GM12873 (cell line): ENCODE results near the gene SPOCK3.

Experiments
- TF ChIP-seq, protein P1 (sequence below): IDR thresholded peaks from 2 replicates; pipeline ENCODE4 v1.5.1; 2012; ENCODE audit warnings: low read depth, mild to moderate bottlenecking, moderate library complexity, low read length, control low read depth; ENCODE audit not compliant: insufficient read depth; ENCODE audit errors: missing control alignments

Gene SPOCK3

DNA sequence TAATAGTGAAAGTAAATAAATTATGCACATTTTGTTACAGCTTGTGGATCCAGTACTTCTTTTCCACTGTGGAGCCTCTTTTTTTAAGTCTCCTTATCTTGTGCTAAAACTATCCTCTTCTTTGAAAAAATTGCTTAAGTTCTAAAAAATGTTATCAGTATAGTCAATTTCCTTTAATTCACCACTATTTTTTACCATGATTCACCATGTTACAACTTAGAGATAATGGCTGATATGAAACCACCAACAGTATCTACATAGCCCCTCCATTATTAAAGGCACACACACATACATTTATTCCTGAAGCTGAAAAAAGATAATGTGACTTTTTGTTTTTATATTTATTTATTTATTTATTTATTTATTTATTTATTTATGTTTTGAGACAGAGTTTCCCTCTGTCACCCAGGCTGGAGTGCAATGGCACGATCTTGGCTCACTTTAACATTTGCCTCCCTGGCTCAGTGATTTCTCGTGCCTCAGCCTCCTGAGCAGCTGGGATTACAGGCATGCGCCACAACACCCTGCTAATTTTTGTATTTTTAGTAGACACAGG lies 243.2 kb downstream of the SPOCK3 start:
- TF ChIP-seq, protein P1, sequence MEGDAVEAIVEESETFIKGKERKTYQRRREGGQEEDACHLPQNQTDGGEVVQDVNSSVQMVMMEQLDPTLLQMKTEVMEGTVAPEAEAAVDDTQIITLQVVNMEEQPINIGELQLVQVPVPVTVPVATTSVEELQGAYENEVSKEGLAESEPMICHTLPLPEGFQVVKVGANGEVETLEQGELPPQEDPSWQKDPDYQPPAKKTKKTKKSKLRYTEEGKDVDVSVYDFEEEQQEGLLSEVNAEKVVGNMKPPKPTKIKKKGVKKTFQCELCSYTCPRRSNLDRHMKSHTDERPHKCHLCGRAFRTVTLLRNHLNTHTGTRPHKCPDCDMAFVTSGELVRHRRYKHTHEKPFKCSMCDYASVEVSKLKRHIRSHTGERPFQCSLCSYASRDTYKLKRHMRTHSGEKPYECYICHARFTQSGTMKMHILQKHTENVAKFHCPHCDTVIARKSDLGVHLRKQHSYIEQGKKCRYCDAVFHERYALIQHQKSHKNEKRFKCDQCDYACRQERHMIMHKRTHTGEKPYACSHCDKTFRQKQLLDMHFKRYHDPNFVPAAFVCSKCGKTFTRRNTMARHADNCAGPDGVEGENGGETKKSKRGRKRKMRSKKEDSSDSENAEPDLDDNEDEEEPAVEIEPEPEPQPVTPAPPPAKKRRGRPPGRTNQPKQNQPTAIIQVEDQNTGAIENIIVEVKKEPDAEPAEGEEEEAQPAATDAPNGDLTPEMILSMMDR = no peak

DNA sequence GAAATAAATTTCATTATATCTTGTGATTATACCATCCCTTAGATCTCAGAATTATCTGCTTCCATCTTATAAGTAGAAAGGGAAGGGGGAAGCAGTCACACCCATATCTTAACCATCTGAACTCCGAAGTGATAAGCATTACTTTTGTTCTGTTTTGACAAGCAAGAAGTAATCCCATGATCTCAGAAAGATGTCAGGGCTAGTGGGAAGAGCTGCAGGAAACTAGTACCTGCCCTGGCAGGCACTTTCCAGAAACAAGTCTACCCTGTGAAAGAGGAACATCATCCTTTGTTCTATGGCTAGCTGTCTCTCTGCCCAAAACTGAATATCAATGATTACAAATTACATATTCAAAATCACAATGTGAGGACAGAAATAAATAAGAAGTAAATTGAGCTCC lies 244.4 kb downstream of the SPOCK3 start:
- TF ChIP-seq, protein P1 = no peak

DNA sequence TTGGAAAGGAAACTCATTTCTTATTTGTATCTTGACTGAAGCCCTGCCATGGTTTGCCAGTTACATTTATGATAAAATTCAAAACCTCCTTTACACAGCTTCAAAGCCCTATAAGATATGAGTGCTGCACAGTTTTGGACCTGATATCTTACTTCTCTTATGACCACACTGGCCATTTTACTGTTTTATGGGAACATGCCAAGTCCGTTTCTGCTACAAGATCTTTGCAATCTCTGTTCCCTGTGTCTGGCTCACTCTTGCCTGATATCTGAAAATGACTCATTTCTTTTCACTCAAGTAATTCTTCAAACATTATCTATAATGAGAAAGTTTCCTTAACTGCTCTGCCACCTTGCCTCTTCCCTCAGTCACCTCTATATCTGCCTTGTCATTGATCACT lies 247.3 kb downstream of the SPOCK3 start:
- TF ChIP-seq, protein P1 = no peak

DNA sequence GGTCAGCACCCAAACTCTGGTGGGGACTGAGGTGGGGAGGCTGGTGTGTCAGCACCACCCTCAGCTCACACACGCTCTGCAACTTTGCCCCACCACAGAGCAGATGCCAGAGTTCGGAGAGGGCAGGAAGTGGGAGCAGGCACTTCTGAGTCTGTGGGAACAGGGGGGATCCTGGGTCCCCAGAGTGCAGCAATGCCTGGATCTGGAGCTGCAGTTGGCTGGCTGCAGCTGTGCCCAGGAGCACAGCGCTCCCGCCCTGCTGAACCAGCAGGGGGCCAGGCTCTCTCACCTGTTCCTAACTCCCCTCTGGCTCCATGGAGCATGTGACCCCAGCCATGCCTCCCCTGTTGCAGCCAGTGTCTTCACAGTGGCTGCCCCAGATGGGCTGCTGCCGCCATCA lies 252.4 kb downstream of the SPOCK3 start:
- TF ChIP-seq, protein P1 = peak; percentile 27

DNA sequence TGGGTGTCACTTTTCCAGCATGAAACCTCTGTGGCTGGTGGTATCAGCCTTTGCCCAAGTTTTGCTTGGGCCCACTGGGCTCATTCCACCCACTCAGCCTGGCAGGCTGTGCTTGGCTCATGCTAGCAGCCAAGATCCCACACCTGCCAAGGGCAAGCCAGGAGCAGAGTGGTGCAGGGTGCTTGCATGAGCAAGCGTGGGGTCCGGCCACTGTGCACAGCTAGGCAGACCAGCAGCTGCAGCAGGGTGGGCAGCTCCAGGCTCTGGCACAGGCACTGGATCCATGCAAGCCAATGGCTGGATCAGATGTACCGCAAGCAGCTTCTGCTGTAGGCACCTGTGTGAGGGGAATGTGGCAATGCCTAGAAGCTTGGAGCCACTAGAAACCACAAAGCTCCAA lies 253.9 kb downstream of the SPOCK3 start:
- TF ChIP-seq, protein P1 = no peak

DNA sequence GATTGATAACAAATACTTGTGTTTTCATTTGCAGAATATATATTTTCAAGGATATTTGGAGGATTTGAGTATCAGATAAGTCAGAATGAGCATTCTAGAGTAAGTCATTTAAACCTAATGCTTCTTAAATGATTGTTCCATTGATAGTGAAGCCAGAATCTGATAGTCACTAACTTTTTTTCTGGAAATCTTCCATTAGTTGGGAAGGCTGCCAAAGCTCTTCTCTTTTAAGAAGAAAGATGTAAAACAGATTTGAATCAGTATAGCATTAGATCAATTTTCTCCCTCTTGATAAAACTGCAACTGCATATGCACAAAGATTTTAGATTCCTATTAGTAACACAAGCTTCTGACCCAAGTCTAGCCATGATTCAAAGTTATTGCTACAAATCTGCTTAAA lies 256.7 kb downstream of the SPOCK3 start:
- TF ChIP-seq, protein P1 = no peak

DNA sequence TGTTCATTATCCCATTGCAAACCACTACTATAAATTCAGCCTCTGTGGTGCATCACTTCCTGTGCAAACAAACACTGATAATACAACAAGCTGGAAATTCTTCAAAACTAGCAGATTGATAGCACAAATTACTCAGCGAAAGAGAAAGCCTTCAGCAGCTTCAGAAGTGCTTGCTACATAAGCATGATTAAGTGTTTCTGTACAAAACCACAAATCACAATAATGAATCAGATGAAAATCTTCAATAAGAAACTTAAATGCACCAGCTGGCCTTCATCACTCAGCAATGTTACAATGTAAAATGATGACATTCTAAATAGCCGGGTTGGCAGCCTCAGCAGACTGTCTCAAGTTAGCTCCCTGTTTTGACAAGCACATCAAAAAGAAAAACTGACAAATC lies 262.2 kb downstream of the SPOCK3 start:
- TF ChIP-seq, protein P1 = no peak
